ENCODE results near the gene DENND4A. TPM values are rescaled to one million over a fixed set of nuclear protein-coding genes. Genes with fewer than 3 reads are reported as not detected.

DENND4A gene
- polyA plus RNA-seq, 2 of the 4 experiments (the other 2 are of a cell fraction), result 5.6 to 16.8 TPM

GRCh38 chr15:65758242-65758641 is 33.9 kb downstream of the DENND4A start:
- no peak for DNase-seq (ENCODE audit: low read depth in 1 of 2, low spot score in 1 of 2)
- no peak for ATAC-seq
- no peak overlapping the region for H3K4me2 ChIP-seq
- TF ChIP-seq JUN (IDR thresholded peaks at IDR 0.05), result no peak
- no peak for TF ChIP-seq ZNF302 (CRISPR knock-in tag; IDR thresholded peaks at IDR 0.05)
- TF ChIP-seq EHMT2 (IDR thresholded peaks at IDR 0.05; ENCODE audit: low read depth), result no peak
- TF ChIP-seq KDM5A (IDR thresholded peaks at IDR 0.05), result no peak
- H3K4me3 ChIP-seq, result no peak overlapping the region
- no peaks in the 10 kb centered on the region for H3K9me3 ChIP-seq
- no peaks in the 10 kb centered on the region for H3K4me1 ChIP-seq
- WGBS (ENCODE audit: missing lambda C conversion rate), result 94% methylated on average over 5 of the region's 5 CpGs
- ChIA-PET POLR2A (no interaction called here), CTCF (no interaction called here)
- no peak for FAIRE-seq
- no peak overlapping the region for H3K27ac ChIP-seq

- ATAC-seq, result no peak
- ChIA-PET CTCF (interaction anchor here (0.7 kb wide), 1 partner anchor 433 kb away, joined by 4 read pairs; no protein-coding TSS in a partner anchor), POLR2A (no interaction called here)
- 98% methylated on average over 2 of the region's 2 CpGs for WGBS (ENCODE audit: missing lambda C conversion rate)
- no peak for DNase-seq (ENCODE audit: low read depth in 1 of 2, low spot score in 1 of 2)
- no peak overlapping the region for H3K27ac ChIP-seq
- H3K9me3 ChIP-seq, result no peaks in the 10 kb centered on the region
- FAIRE-seq, result no peak
- no peak for TF ChIP-seq CHD4 (IDR thresholded peaks at IDR 0.05; ENCODE audit: borderline replicate concordance)
- TF ChIP-seq KDM1A (IDR thresholded peaks at IDR 0.05; ENCODE audit: low read depth), result no peak
- TF ChIP-seq MAZ (IDR thresholded peaks at IDR 0.05; ENCODE audit: borderline replicate concordance, low read depth, low read length), result no peak
- TF ChIP-seq CEBPB (IDR thresholded peaks at IDR 0.05), result no peak
- TF ChIP-seq ZSCAN20 (CRISPR knock-in tag; IDR thresholded peaks at IDR 0.05), result no peak
- TF ChIP-seq E2F6 (IDR thresholded peaks at IDR 0.05; ENCODE audit: borderline replicate concordance, low read depth), result no peak
- no peak for TF ChIP-seq EP300 (IDR thresholded peaks at IDR 0.05)
- no peak for TF ChIP-seq NFE2L2 (conservative IDR thresholded peaks at IDR 0.05; ENCODE audit: low read length)
- TF ChIP-seq ZFP36 (IDR thresholded peaks at IDR 0.05; ENCODE audit: borderline replicate concordance, partially characterized antibody), result no peak
- no peak for TF ChIP-seq ZC3H11A (IDR thresholded peaks at IDR 0.05)
- H3K4me2 ChIP-seq, result no peak overlapping the region
- H3K4me3 ChIP-seq, result no peak overlapping the region
- H3K4me1 ChIP-seq, result no peaks in the 10 kb centered on the region
Observed at GRCh38 chr15:65757256-65757655, 34.8 kb downstream of the DENND4A start.

GRCh38 chr15:65752151-65752700 is 39.9 kb downstream of the DENND4A start:
- TF ChIP-seq FOSB (CRISPR knock-in tag; IDR thresholded peaks at IDR 0.05), result no peak
- no peak for TF ChIP-seq E2F6 (IDR thresholded peaks at IDR 0.05; ENCODE audit: borderline replicate concordance, low read depth)
- TF ChIP-seq CHD4 (IDR thresholded peaks at IDR 0.05; ENCODE audit: borderline replicate concordance), result no peak
- TF ChIP-seq GATA3 (IDR thresholded peaks at IDR 0.05; ENCODE audit: borderline replicate concordance), result no peak
- no peak for TF ChIP-seq NFE2L2 (conservative IDR thresholded peaks at IDR 0.05; ENCODE audit: low read length)
- no peak for TF ChIP-seq HEYL (CRISPR knock-in tag; IDR thresholded peaks at IDR 0.05)
- TF ChIP-seq HES2 (IDR thresholded peaks at IDR 0.05), result no peak
- TF ChIP-seq ELK1 (IDR thresholded peaks at IDR 0.05; ENCODE audit: low read depth, low read length), result no peak
- TF ChIP-seq MAFK (IDR thresholded peaks at IDR 0.05; ENCODE audit: partially characterized antibody), result no peak
- TF ChIP-seq BHLHE40 (IDR thresholded peaks at IDR 0.05; ENCODE audit: low read depth, low read length), result no peak
- TF ChIP-seq RNF2 (IDR thresholded peaks at IDR 0.05; ENCODE audit: borderline replicate concordance, low read depth), result no peak
- TF ChIP-seq KDM5A (IDR thresholded peaks at IDR 0.05), result no peak
- no peak for TF ChIP-seq HMGXB4 (CRISPR knock-in tag; IDR thresholded peaks at IDR 0.05; ENCODE audit: borderline replicate concordance)
- TF ChIP-seq NPAS2 (CRISPR knock-in tag; IDR thresholded peaks at IDR 0.05; ENCODE audit: borderline replicate concordance), result no peak
- no peak for TF ChIP-seq HOXB13 (CRISPR knock-in tag; IDR thresholded peaks at IDR 0.05; ENCODE audit: low read depth)
- TF ChIP-seq EHMT2 (IDR thresholded peaks at IDR 0.05; ENCODE audit: low read depth), result no peak
- no peak overlapping the region for H3K4me2 ChIP-seq
- ChIA-PET CTCF (interaction anchor here (1.4 kb wide), 1 partner anchor 77 kb away, joined by 4 read pairs; no protein-coding TSS in a partner anchor), POLR2A (no interaction called here)
- no peak for FAIRE-seq
- no peak overlapping the region for H3K4me3 ChIP-seq
- H3K27ac ChIP-seq, result no peak overlapping the region
- no peak for ATAC-seq
- DNase-seq (ENCODE audit: low read depth in 1 of 2, low spot score in 1 of 2), result no peak
- WGBS (ENCODE audit: missing lambda C conversion rate), result 82% methylated on average over 7 of the region's 7 CpGs
- H3K4me1 ChIP-seq, result no peaks in the 10 kb centered on the region
- H3K9me3 ChIP-seq, result no peaks in the 10 kb centered on the region
